ENCODE measurements around the gene TRAF5.

DNA sequence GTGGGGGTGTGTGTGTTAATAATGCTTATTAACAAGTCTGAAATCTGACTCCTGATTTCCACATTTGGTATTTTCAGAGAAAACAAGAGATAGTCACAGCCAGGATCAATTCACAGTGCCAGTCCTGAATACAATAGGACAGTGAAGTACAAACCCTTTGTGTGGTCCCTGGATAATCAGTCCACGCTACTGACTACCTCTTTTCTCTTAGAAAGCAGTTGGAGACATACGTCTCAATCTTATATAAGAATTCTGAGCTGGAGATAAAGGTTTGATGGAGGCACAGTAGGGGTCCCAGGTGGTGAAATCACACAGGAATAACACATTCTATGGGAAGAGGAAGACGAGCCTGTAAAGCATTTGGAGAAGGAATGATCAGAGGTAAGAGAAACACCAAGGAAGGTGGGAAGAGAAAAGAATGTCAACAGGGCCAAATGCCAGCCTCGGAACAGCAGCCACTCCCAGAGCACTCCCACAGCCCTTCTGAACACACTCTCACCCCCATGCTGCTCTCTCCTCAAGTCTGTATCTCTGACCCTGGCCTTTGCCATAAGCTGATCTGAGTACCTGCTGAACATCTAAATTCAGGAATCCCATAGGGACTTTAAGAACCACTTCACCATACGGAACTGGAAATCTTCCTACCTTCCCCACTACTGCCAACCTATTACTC is 48.6 kb downstream of the TRAF5 start:
- TF ChIP-seq POLR2A (IDR thresholded peaks at IDR 0.05; ENCODE audit: low read depth, low read length) (no peak), POLR2AphosphoS5 (IDR thresholded peaks at IDR 0.05; ENCODE audit: low read depth, low read length) (no peak), TAF1 (IDR thresholded peaks at IDR 0.05; ENCODE audit: borderline replicate concordance, low read depth, low read length) (no peak)

Data from GM12892 (cell line).